Mesenchymal stem cell (in vitro differentiated cells and primary cell): ENCODE data around the gene MAPKAP1.

Experiments
- DNase-seq: peaks from one replicate; pipeline ENCODE4 v3.0.0-alpha.2; 2013
- H2AFZ ChIP-seq: one replicate; pipeline ENCODE4 v1.6.1; 2013; ENCODE audit warnings: low read depth, mild to moderate bottlenecking, control low read depth, inconsistent platforms, low read length, moderate library complexity
- H2AK5ac ChIP-seq: 2 replicates; pipeline ENCODE4 v1.6.1; 2013; ENCODE audit warnings: low read length, moderate library complexity, mild to moderate bottlenecking, inconsistent platforms; ENCODE audit not compliant: severe bottlenecking
- H2BK120ac ChIP-seq: one replicate; pipeline ENCODE4 v1.6.1; 2013; ENCODE audit warnings: low read depth, mild to moderate bottlenecking, inconsistent platforms, low read length, moderate library complexity
- H2BK12ac ChIP-seq, 2 experiments: one replicate each; pipeline ENCODE4 v1.6.1; 2013; ENCODE audit warnings: inconsistent platforms in 2 of 2, low read length in 2 of 2, mild to moderate bottlenecking in 2 of 2, moderate library complexity in 2 of 2, control low read depth in 1 of 2
- H2BK15ac ChIP-seq: one replicate; pipeline ENCODE4 v1.6.1; 2013; ENCODE audit warnings: mild to moderate bottlenecking, low read depth, inconsistent platforms; ENCODE audit not compliant: poor library complexity, severe bottlenecking
- H2BK5ac ChIP-seq: 2 replicates; pipeline ENCODE4 v1.6.1; 2013; ENCODE audit warnings: low read depth, mild to moderate bottlenecking, low read length, control low read depth, inconsistent platforms; ENCODE audit not compliant: poor library complexity, severe bottlenecking
- H3K14ac ChIP-seq, 2 experiments: one replicate each; pipeline ENCODE4 v1.6.1; 2013; ENCODE audit warnings: inconsistent platforms in 2 of 2, low read length in 2 of 2, control low read depth in 1 of 2, mild to moderate bottlenecking in 1 of 2, moderate library complexity in 1 of 2
- H3K18ac ChIP-seq, 2 experiments: one replicate each; pipeline ENCODE4 v1.6.1; 2013; ENCODE audit warnings: inconsistent platforms in 2 of 2, low read length in 2 of 2, control low read depth in 1 of 2, low read depth in 1 of 2, mild to moderate bottlenecking in 1 of 2
- H3K23ac ChIP-seq, 2 experiments: one replicate each; pipeline ENCODE4 v1.6.1; 2013; ENCODE audit warnings: inconsistent platforms in 2 of 2, low read length in 2 of 2, mild to moderate bottlenecking in 2 of 2, moderate library complexity in 2 of 2, control low read depth in 1 of 2
- H3K27ac ChIP-seq: 2 replicates; pipeline ENCODE4 v1.5.1; 2013; ENCODE audit warnings: mild to moderate bottlenecking, moderate library complexity, low read length, control low read depth, inconsistent platforms; ENCODE audit not compliant: poor library complexity, severe bottlenecking
- H3K27me3 ChIP-seq, 2 experiments: 2 replicates each; pipeline versions ENCODE4 v1.6.1 to v1.7.0; 2013; ENCODE audit warnings: low read length in 2 of 2, mild to moderate bottlenecking in 2 of 2, moderate library complexity in 2 of 2, control low read depth in 1 of 2, inconsistent platforms in 1 of 2; ENCODE audit not compliant: control insufficient read depth in 1 of 2, insufficient read depth in 1 of 2
- H3K36me3 ChIP-seq, 2 experiments: 2 replicates each; pipeline versions ENCODE4 v1.6.1 to v1.7.0; 2013; ENCODE audit warnings: low read length in 2 of 2, control low read depth in 1 of 2, inconsistent platforms in 1 of 2, low read depth in 1 of 2, mild to moderate bottlenecking in 1 of 2; ENCODE audit not compliant: insufficient read depth in 2 of 2, control insufficient read depth in 1 of 2
- H3K4ac ChIP-seq, 2 experiments: one replicate each; pipeline ENCODE4 v1.6.1; 2013; ENCODE audit warnings: inconsistent platforms in 2 of 2, low read length in 2 of 2, mild to moderate bottlenecking in 2 of 2, moderate library complexity in 2 of 2, control low read depth in 1 of 2, low read depth in 1 of 2
- H3K4me1 ChIP-seq: 2 replicates; pipeline ENCODE4 v1.6.1; 2013; ENCODE audit warnings: low read depth, low read length, control low read depth; ENCODE audit not compliant: control insufficient read depth, insufficient read depth
- H3K4me2 ChIP-seq: 2 replicates; pipeline ENCODE4 v1.6.1; 2013; ENCODE audit warnings: low read length, mild to moderate bottlenecking, inconsistent platforms; ENCODE audit not compliant: poor library complexity, severe bottlenecking
- H3K4me3 ChIP-seq, 2 experiments: 2 replicates each; pipeline versions ENCODE4 v1.5.1 to v1.7.0; 2013; ENCODE audit warnings: low read length in 2 of 2, mild to moderate bottlenecking in 2 of 2, control low read depth in 1 of 2, low read depth in 1 of 2; ENCODE audit not compliant: insufficient read depth in 1 of 2
- H3K79me1 ChIP-seq: replicated peaks from 2 replicates; pipeline ENCODE4 v1.6.1; 2013; ENCODE audit warnings: mild to moderate bottlenecking, control low read depth, low read length, inconsistent platforms; ENCODE audit not compliant: poor library complexity, severe bottlenecking
- H3K9ac ChIP-seq: 2 replicates; pipeline ENCODE4 v1.7.0; 2013; ENCODE audit warnings: mild to moderate bottlenecking, low read length, moderate library complexity
- H3K9me3 ChIP-seq: 2 replicates; pipeline ENCODE4 v1.7.0; 2013; ENCODE audit warnings: mild to moderate bottlenecking, low read length; ENCODE audit not compliant: control insufficient read depth
- H4K8ac ChIP-seq: one replicate; pipeline ENCODE4 v1.6.1; 2013; ENCODE audit warnings: inconsistent platforms, mild to moderate bottlenecking, low read length, moderate library complexity
- H4K91ac ChIP-seq: one replicate; pipeline ENCODE4 v1.6.1; 2013; ENCODE audit warnings: mild to moderate bottlenecking, low read length, inconsistent platforms
- WGBS: methylation state at CpG from one replicate; pipeline ENCODE4 v1.1.7; 2013; ENCODE audit warnings: mixed read lengths; 5-methylcytosine and 5-hydroxymethylcytosine counted together

Gene MAPKAP1

GRCh38 chr9:125407432-125407973, 299.5 kb downstream of the MAPKAP1 start:
- whole genome bisulfite sequencing, result 57% methylated on average over 14 of the region's 17 CpGs
- no peaks in the 10 kb centered on the region for H3K9me3 ChIP-seq

DNA sequence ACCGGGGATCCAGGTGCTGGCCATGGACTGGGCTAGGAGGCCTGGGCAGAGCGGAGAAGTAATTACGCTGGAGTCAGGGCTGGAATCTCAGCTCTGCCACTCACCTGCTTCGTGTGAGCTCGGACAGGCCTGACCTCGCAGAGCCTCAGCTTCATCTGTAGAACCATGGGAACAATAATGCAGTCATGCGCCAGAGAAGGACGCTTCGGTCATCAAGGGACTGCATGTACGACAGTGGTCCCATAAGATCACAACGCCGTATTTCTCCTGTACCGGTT, 300.3 kb downstream of the MAPKAP1 start:
- H4K8ac ChIP-seq, result no peak overlapping the region
- no peak overlapping the region for H2AK5ac ChIP-seq
- H2BK12ac ChIP-seq, result peak overlapping the region; percentile 27 to 28
- H2BK5ac ChIP-seq, result no peak overlapping the region
- H2BK120ac ChIP-seq, result no peak overlapping the region
- no peak overlapping the region for H3K18ac ChIP-seq
- DNase-seq, result no peak
- peaks cover 0 to 5% of the 10 kb centered on the region in 2 experiments for H3K27me3 ChIP-seq
- H3K9me3 ChIP-seq, result no peaks in the 10 kb centered on the region
- no peak overlapping the region for H3K27ac ChIP-seq
- H4K91ac ChIP-seq, result peak overlapping the region; percentile 52
- H3K36me3 ChIP-seq, result peaks cover 0 to 5% of the 10 kb centered on the region in 2 experiments
- WGBS, result 94% methylated on average over 13 of the region's 13 CpGs
- no peak overlapping the region for H3K14ac ChIP-seq
- H3K4me3 ChIP-seq, result no peak overlapping the region
- H2BK15ac ChIP-seq, result no peak overlapping the region
- H3K4me2 ChIP-seq, result no peak overlapping the region
- no peak overlapping the region for H2AFZ ChIP-seq
- no peak overlapping the region for H3K9ac ChIP-seq
- peak overlapping the region in 1 of 2 experiments; percentile 35 for H3K4ac ChIP-seq
- H3K79me1 ChIP-seq, result no peaks in the 10 kb centered on the region
- H3K23ac ChIP-seq, result no peak overlapping the region
- H3K4me1 ChIP-seq, result peaks cover 14% of the 10 kb centered on the region

More at GRCh38 chr9:125407432-125407973, 299.5 kb downstream of the MAPKAP1 start:
- peak overlapping the region; percentile 31 for H2BK15ac ChIP-seq
- no peak overlapping the region for H2BK12ac ChIP-seq
- peaks cover 0 to 5% of the 10 kb centered on the region in 2 experiments for H3K36me3 ChIP-seq
- peaks cover 0 to 5% of the 10 kb centered on the region in 2 experiments for H3K27me3 ChIP-seq
- H3K9ac ChIP-seq, result peak overlapping the region; percentile 87
- H3K79me1 ChIP-seq, result no peaks in the 10 kb centered on the region
- H3K14ac ChIP-seq, result no peak overlapping the region
- no peak overlapping the region for H2BK120ac ChIP-seq
- H3K4me1 ChIP-seq, result peaks cover 14% of the 10 kb centered on the region
- H4K8ac ChIP-seq, result no peak overlapping the region
- peak overlapping the region; percentile 85 for H3K4me2 ChIP-seq
- peak overlapping the region; percentile 59 to 71 for H3K18ac ChIP-seq
- H3K27ac ChIP-seq, result no peak overlapping the region
- H3K4me3 ChIP-seq, result peak overlapping the region; percentile 60 to 77
- H4K91ac ChIP-seq, result peak overlapping the region; percentile 62
- no peak for DNase-seq
- no peak overlapping the region for H3K4ac ChIP-seq
- H2AK5ac ChIP-seq, result no peak overlapping the region
- no peak overlapping the region for H2BK5ac ChIP-seq
- H2AFZ ChIP-seq, result peak overlapping the region; percentile 36
- H3K23ac ChIP-seq, result no peak overlapping the region

DNA sequence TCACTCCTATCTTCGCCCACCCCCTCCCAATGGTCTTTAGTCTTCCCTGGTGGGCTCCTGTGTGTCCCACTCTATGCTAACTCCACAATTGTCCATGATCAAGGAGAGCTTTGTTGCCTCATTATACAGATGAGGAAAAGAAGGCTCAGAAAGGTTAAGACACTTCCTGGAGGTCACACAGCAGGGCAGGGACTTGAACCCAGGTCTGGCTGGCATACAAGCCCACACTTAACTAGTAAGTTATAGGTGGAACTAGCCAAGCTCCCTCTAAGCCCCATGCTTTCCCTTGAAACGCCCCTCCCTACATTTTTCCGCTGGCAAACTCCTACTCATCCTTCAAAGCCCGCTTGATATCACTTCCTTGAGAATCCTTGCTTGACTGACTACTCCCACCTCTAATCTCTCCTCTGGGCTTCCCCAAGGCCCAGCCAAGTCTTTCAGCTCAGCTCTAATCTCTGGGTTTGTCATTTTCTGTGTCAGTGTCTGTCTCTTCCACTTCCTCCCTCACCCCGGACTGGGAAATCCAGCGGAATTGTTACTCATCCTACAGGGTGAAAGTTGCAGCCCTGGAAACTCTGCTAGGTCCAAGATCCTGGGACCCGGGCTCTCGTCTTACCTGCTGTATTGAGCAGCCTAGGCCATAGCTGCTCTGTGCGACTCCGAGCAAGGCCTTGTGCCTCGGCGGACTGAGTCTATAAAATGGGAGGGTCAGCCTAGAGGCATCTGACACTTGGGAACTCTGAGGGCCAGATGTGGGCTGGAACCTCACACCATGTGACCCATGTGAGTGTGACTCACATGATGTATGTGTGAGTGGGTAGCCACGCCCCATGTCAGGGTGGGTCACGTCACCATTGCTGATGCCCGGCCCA, 300.8 kb downstream of the MAPKAP1 start:
- no peak overlapping the region for H3K27ac ChIP-seq
- no peak overlapping the region for H3K9ac ChIP-seq
- H3K23ac ChIP-seq, result no peak overlapping the region
- no peaks in the 10 kb centered on the region for H3K9me3 ChIP-seq
- H3K4me3 ChIP-seq, result no peak overlapping the region
- H3K14ac ChIP-seq, result no peak overlapping the region
- H3K4ac ChIP-seq, result peak overlapping the region in 1 of 2 experiments; percentile 35
- no peak overlapping the region for H2AK5ac ChIP-seq
- H3K18ac ChIP-seq, result no peak overlapping the region
- peaks cover 0 to 3% of the 10 kb centered on the region in 2 experiments for H3K27me3 ChIP-seq
- DNase-seq, result peak; percentile 74
- H2BK15ac ChIP-seq, result no peak overlapping the region
- H3K36me3 ChIP-seq, result peaks cover 0 to 5% of the 10 kb centered on the region in 2 experiments
- H4K8ac ChIP-seq, result peak overlapping the region; percentile 57
- H2BK120ac ChIP-seq, result no peak overlapping the region
- no peaks in the 10 kb centered on the region for H3K79me1 ChIP-seq
- H2BK5ac ChIP-seq, result no peak overlapping the region
- H3K4me2 ChIP-seq, result no peak overlapping the region
- H2AFZ ChIP-seq, result no peak overlapping the region
- WGBS, result 75% methylated on average over 15 of the region's 15 CpGs
- H3K4me1 ChIP-seq, result peaks cover 14% of the 10 kb centered on the region
- peak overlapping the region; percentile 27 to 28 for H2BK12ac ChIP-seq
- peak overlapping the region; percentile 52 for H4K91ac ChIP-seq

- 89% methylated on average over 7 of the region's 7 CpGs for WGBS
Observed at GRCh38 chr9:125404733-125405132, 302.3 kb downstream of the MAPKAP1 start.

More at GRCh38 chr9:125404733-125405132, 302.3 kb downstream of the MAPKAP1 start:
- H2BK12ac ChIP-seq, result no peak overlapping the region
- no peak overlapping the region for H2BK5ac ChIP-seq
- no peak overlapping the region for H3K14ac ChIP-seq
- H3K36me3 ChIP-seq, result peaks cover 0 to 2% of the 10 kb centered on the region in 2 experiments
- H2AK5ac ChIP-seq, result no peak overlapping the region
- no peak overlapping the region for H3K9ac ChIP-seq
- H3K9me3 ChIP-seq, result no peaks in the 10 kb centered on the region
- H3K4me1 ChIP-seq, result peaks cover 12% of the 10 kb centered on the region
- no peak overlapping the region for H2BK120ac ChIP-seq
- no peak overlapping the region for H3K23ac ChIP-seq
- H3K4me2 ChIP-seq, result no peak overlapping the region
- H3K18ac ChIP-seq, result no peak overlapping the region
- H3K4me3 ChIP-seq, result no peak overlapping the region
- H3K27me3 ChIP-seq, result no peaks in the 10 kb centered on the region
- H3K4ac ChIP-seq, result no peak overlapping the region
- no peak overlapping the region for H4K8ac ChIP-seq
- DNase-seq, result no peak
- H2BK15ac ChIP-seq, result no peak overlapping the region
- H3K27ac ChIP-seq, result no peak overlapping the region
- H3K79me1 ChIP-seq, result no peaks in the 10 kb centered on the region
- H2AFZ ChIP-seq, result no peak overlapping the region
- H4K91ac ChIP-seq, result no peak overlapping the region
